HCT116 (cell line): ENCODE data around the gene IQGAP3. TPM values are rescaled to one million over a fixed set of nuclear protein-coding genes. Genes with fewer than 3 reads are reported as not detected.

Experiments used
- ATAC-seq: fragments of 200-7000 bp; cut with Tn5 transposase; 2 replicates; pipeline ENCODE4 v1.9.1; 2020; ENCODE audit warnings: mild to moderate bottlenecking, moderate library complexity
- BruUV-seq: library from RNA; stranded (reverse); fragments of 400-500 nt; replicated peaks from 2 replicates; lab custom pipeline; 2021; lab: Mats Ljungman, UMichigan
- CTCF ChIA-PET: fragments of 300-600 bp; sonication (Branson Sonifier 250); formaldehyde crosslinking; loops from one replicate; lab custom pipeline; 2021; ENCODE audit warnings: antibody characterized with exemption; lab: Charles Lee
- POLR2A ChIA-PET: fragments of 300-600, 350-600 bp; sonication (Branson Sonifier 250); formaldehyde crosslinking; loops from one replicate; lab custom pipeline; 2021; ENCODE audit warnings: antibody characterized with exemption; lab: Charles Lee
- RAD21 ChIA-PET, 2 experiments: fragments of 300-600 bp; sonication (Branson Sonifier 250); formaldehyde crosslinking; loops; one replicate each; lab custom pipeline; 2023; ENCODE audit warnings: low total read pairs in 2 of 2; ENCODE audit not compliant: uncharacterized antibody in 2 of 2, unreplicated experiment in 2 of 2, low non-redundant PET in 1 of 2; lab: Charles Lee
- DNase-seq: peaks from one replicate; pipeline ENCODE4 v3.0.0-alpha.2; 2010; ENCODE audit warnings: low read depth, low spot score
- H2AFZ ChIP-seq: fragments of 200-600 bp; shearing (Covaris generic), sonication (generic); 2 replicates; pipeline ENCODE4 v1.6.1; 2017; ENCODE audit warnings: low read depth, mixed run types, mixed read lengths, antibody characterized with exemption, low read length; ENCODE audit not compliant: poor library complexity, severe bottlenecking
- H3K27ac ChIP-seq: 2 replicates; pipeline ENCODE4 v1.5.1; 2012; ENCODE audit warnings: low read depth, low read length
- H3K27me3 ChIP-seq: fragments of 200-600 bp; sonication (generic); 2 replicates; pipeline ENCODE4 v1.6.1; 2016; ENCODE audit warnings: mixed run types, low read length, mixed read lengths; ENCODE audit not compliant: insufficient read depth
- H3K36me3 ChIP-seq, 2 experiments: fragments of 200-500 bp in 1 of 2; fragments of 200-600 bp in 1 of 2; sonication (Bioruptor generic) in 1 of 2; sonication (generic) in 1 of 2; 2 replicates each; pipeline versions ENCODE4 v1.5.1 to v1.6.1; 2014 to 2016; ENCODE audit warnings: low read length in 2 of 2, inconsistent platforms in 1 of 2, mixed read lengths in 1 of 2, mixed run types in 1 of 2; ENCODE audit not compliant: insufficient read depth in 2 of 2, control insufficient read depth in 1 of 2
- H3K4me1 ChIP-seq, 2 experiments: fragments of 200-600 bp in 1 of 2; sonication (generic) in 1 of 2; 2 replicates each; pipeline versions ENCODE4 v1.5.1 to v1.6.1; 2012 to 2017; ENCODE audit warnings: low read length in 2 of 2, inconsistent platforms in 1 of 2, mild to moderate bottlenecking in 1 of 2, mixed read lengths in 1 of 2, mixed run types in 1 of 2, moderate library complexity in 1 of 2; ENCODE audit not compliant: insufficient read depth in 2 of 2, control insufficient read depth in 1 of 2
- H3K4me2 ChIP-seq: fragments of 200-600 bp; sonication (generic); 2 replicates; pipeline ENCODE4 v1.6.1; 2017; ENCODE audit warnings: mixed run types, low read length, mixed read lengths
- H3K4me3 ChIP-seq, 2 experiments: fragments of 200-600 bp in 1 of 2; sonication (generic) in 1 of 2; replicated peaks in 1 of 2; 2 replicates each; pipeline ENCODE4 v1.5.1; 2011 to 2016; ENCODE audit warnings: low read length in 2 of 2, control low read depth in 1 of 2, low read depth in 1 of 2, mild to moderate bottlenecking in 1 of 2, mixed read lengths in 1 of 2, mixed run types in 1 of 2
- H3K79me2 ChIP-seq: fragments of 200-600 bp; sonication (generic); 2 replicates; pipeline ENCODE4 v1.6.1; 2017; ENCODE audit warnings: mild to moderate bottlenecking, mixed run types, low read length, moderate library complexity, mixed read lengths; ENCODE audit not compliant: insufficient read depth
- H3K9ac ChIP-seq: fragments of 200-600 bp; sonication (generic); 2 replicates; pipeline ENCODE4 v1.6.1; 2016; ENCODE audit warnings: low read length, mixed read lengths
- H3K9me2 ChIP-seq: fragments of 200-600 bp; sonication (generic), shearing (Covaris generic); 2 replicates; pipeline ENCODE4 v1.6.1; 2017; ENCODE audit warnings: mixed run types, mild to moderate bottlenecking, moderate library complexity; ENCODE audit not compliant: insufficient read depth
- H3K9me3 ChIP-seq, 2 experiments: fragments of 200-500 bp in 1 of 2; fragments of 200-600 bp in 1 of 2; sonication (Bioruptor generic) in 1 of 2; sonication (generic) in 1 of 2; 2 replicates each; pipeline ENCODE4 v1.6.1; 2014 to 2017; ENCODE audit warnings: low read length in 2 of 2, mixed read lengths in 2 of 2, inconsistent platforms in 1 of 2, low read depth in 1 of 2, mild to moderate bottlenecking in 1 of 2, mixed run types in 1 of 2, moderate library complexity in 1 of 2; ENCODE audit not compliant: control insufficient read depth in 1 of 2, insufficient read depth in 1 of 2
- H4K20me1 ChIP-seq: fragments of 200-600 bp; sonication (generic), shearing (Covaris generic); 2 replicates; pipeline ENCODE4 v1.6.1; 2017; ENCODE audit warnings: mixed run types, mild to moderate bottlenecking, moderate library complexity; ENCODE audit not compliant: insufficient read depth
- CBX3 ChIP-seq: IDR thresholded peaks from 2 replicates; pipeline ENCODE4 v1.6.1; 2012; ENCODE audit warnings: low read depth
- EGR1 ChIP-seq: IDR thresholded peaks from 2 replicates; pipeline ENCODE4 v1.6.1; 2012; ENCODE audit warnings: low read depth
- ELF1 ChIP-seq: IDR thresholded peaks from 2 replicates; pipeline ENCODE4 v1.6.1; 2012; ENCODE audit warnings: low read depth, borderline replicate concordance
- EZH2 ChIP-seq: fragments of 200-600 bp; sonication (generic); IDR thresholded peaks from 2 replicates; pipeline ENCODE4 v1.6.1; 2017; ENCODE audit warnings: antibody characterized with exemption, mixed run types
- EZH2phosphoT487 ChIP-seq: fragments of 200-600 bp; IDR thresholded peaks from 2 replicates; pipeline ENCODE4 v1.6.1; 2018; ENCODE audit warnings: antibody characterized with exemption, borderline replicate concordance
- JUND ChIP-seq: IDR thresholded peaks from 2 replicates; pipeline ENCODE4 v1.6.1; 2012
- POLR2AphosphoS5 ChIP-seq: IDR thresholded peaks from 2 replicates; pipeline ENCODE4 v1.6.1; 2011; ENCODE audit warnings: mild to moderate bottlenecking, low read depth, low read length, moderate library complexity
- RAD21 ChIP-seq: IDR thresholded peaks from 2 replicates; pipeline ENCODE4 v1.6.1; 2012; ENCODE audit warnings: low read depth, mild to moderate bottlenecking
- SIN3A ChIP-seq: IDR thresholded peaks from 2 replicates; pipeline ENCODE4 v1.6.1; 2012; ENCODE audit warnings: low read depth
- SRF ChIP-seq: IDR thresholded peaks from 2 replicates; pipeline ENCODE4 v1.6.1; 2012; ENCODE audit warnings: low read depth
- TCF7L2 ChIP-seq: IDR thresholded peaks from 2 replicates; pipeline ENCODE4 v1.7.0; 2011; ENCODE audit warnings: borderline replicate concordance, inconsistent platforms; ENCODE audit not compliant: insufficient read depth, insufficient read length; ENCODE audit errors: extremely low read depth
- YY1 ChIP-seq: IDR thresholded peaks from 2 replicates; pipeline ENCODE4 v1.6.1; 2011; ENCODE audit warnings: low read length, low read depth, moderate library complexity, mild to moderate bottlenecking; ENCODE audit not compliant: insufficient replicate concordance; ENCODE audit errors: extremely low read depth
- ZNF274 ChIP-seq: fragments of 200-500 bp; sonication (Bioruptor generic); IDR thresholded peaks from 2 replicates; pipeline ENCODE4 v1.6.1; 2014; ENCODE audit warnings: mild to moderate bottlenecking, low read depth, low read length, inconsistent platforms
- intact Hi-C: fragments of 100-400 bp; cut with micrococcal nuclease; formaldehyde crosslinking; loops from 2 replicates; pipeline ENCODE4 v1.10.0; 2022
- total RNA-seq: library from RNA; stranded (reverse); gene quantifications from one replicate; pipeline ENCODE4 v1.2.1, GENCODE V29; 2021; ENCODE audit not compliant: unreplicated experiment
- TF ChIP-seq, protein P1 (sequence below), 3 experiments: fragments of 200-600 bp in 1 of 3; sonication (generic) in 1 of 3; IDR thresholded peaks in 2 of 3; conservative IDR thresholded peaks in 1 of 3; 2 replicates each; pipeline ENCODE4 v1.5.1; 2012 to 2017; ENCODE audit warnings: low read depth in 2 of 3, low read length in 2 of 3, antibody characterized with exemption in 1 of 3, borderline replicate concordance in 1 of 3, control low read depth in 1 of 3, mild to moderate bottlenecking in 1 of 3, mixed read lengths in 1 of 3, mixed run types in 1 of 3, moderate library complexity in 1 of 3; ENCODE audit not compliant: insufficient read depth in 1 of 3
- TF ChIP-seq, protein P2 (sequence below): IDR thresholded peaks from 2 replicates; pipeline ENCODE4 v1.6.1; 2012

IQGAP3 gene
- total RNA-seq, 1 experiment from 2014 or later = 38.8 TPM

DNA sequence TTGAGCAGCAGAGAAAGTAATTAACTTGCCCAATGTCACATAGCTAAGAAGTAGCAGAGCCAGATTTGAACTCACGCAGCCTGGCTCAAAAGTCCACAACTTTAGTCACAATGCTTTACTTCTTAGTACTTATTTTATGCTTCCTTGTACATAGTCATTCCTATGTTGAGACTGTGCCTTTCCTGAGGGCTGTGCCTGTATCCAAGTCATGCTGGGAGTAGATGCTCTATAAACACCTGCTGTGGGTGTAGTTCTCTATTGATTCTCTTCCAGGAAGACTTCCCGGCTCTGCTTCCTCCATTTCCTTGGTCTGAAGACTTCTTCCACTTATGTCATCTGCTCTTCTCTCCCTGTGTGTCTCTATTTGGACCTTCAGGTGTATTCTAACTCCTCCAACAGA is 16.6 kb downstream of the IQGAP3 start:
- no peak overlapping the region for H2AFZ ChIP-seq
- no peaks in the 10 kb centered on the region for H4K20me1 ChIP-seq
- no peak overlapping the region for H3K27ac ChIP-seq
- H3K36me3 ChIP-seq = peaks cover 15 to 26% of the 10 kb centered on the region in 2 experiments; a peak in 3 of 4 replicates
- no peak overlapping the region for H3K4me2 ChIP-seq
- H3K9me2 ChIP-seq = no peaks in the 10 kb centered on the region
- no peaks in the 10 kb centered on the region for H3K27me3 ChIP-seq
- DNase-seq = no peak
- TF ChIP-seq SIN3A = no peak
- TF ChIP-seq, protein P1, sequence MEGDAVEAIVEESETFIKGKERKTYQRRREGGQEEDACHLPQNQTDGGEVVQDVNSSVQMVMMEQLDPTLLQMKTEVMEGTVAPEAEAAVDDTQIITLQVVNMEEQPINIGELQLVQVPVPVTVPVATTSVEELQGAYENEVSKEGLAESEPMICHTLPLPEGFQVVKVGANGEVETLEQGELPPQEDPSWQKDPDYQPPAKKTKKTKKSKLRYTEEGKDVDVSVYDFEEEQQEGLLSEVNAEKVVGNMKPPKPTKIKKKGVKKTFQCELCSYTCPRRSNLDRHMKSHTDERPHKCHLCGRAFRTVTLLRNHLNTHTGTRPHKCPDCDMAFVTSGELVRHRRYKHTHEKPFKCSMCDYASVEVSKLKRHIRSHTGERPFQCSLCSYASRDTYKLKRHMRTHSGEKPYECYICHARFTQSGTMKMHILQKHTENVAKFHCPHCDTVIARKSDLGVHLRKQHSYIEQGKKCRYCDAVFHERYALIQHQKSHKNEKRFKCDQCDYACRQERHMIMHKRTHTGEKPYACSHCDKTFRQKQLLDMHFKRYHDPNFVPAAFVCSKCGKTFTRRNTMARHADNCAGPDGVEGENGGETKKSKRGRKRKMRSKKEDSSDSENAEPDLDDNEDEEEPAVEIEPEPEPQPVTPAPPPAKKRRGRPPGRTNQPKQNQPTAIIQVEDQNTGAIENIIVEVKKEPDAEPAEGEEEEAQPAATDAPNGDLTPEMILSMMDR (IDR thresholded peaks at IDR 0.05 in 2 of 3, conservative IDR thresholded peaks at IDR 0.05 in 1 of 3; ENCODE audit: borderline replicate concordance in 1 of 3, insufficient read depth in 1 of 3, low read depth in 2 of 3, low read length in 2 of 3) = no peak
- no peak for TF ChIP-seq YY1
- no peak for TF ChIP-seq EZH2
- TF ChIP-seq EGR1 = no peak
- TF ChIP-seq, protein P2, sequence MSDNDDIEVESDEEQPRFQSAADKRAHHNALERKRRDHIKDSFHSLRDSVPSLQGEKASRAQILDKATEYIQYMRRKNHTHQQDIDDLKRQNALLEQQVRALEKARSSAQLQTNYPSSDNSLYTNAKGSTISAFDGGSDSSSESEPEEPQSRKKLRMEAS = no peak
- TF ChIP-seq TCF7L2 = no peak
- TF ChIP-seq EZH2phosphoT487 = no peak
- no peak for TF ChIP-seq ELF1
- TF ChIP-seq CBX3 = no peak
- no peak for TF ChIP-seq JUND
- no peak for TF ChIP-seq RAD21
- TF ChIP-seq SRF = no peak
- no peak for TF ChIP-seq ZNF274
- TF ChIP-seq POLR2AphosphoS5 = no peak
- TF ChIP-seq, all 23 proteins: peak for 0
- POLR2A ChIA-PET = no interaction called here
- Histone ChIP-seq H3K9ac (no peak overlapping the region), H3K4me3 (no peak overlapping the region), H3K79me2 (no peaks in the 10 kb centered on the region), H3K9me3 (no peaks in the 10 kb centered on the region), H3K4me1 (peaks cover 0 to 17% of the 10 kb centered on the region in 2 experiments; a peak in 2 of 4 replicates)
- CTCF ChIA-PET = no interaction called here
- no TSS peak for BruUV-seq
- intact Hi-C loops = no loop called here
- RAD21 ChIA-PET = no interaction called here
- no peak for ATAC-seq
